Osteocyte (in vitro differentiated cells): ENCODE results near the gene LIM2. TPM values are rescaled to one million over a fixed set of nuclear protein-coding genes. Genes with fewer than 3 reads are reported as not detected.

Source experiments
- DNase-seq: peaks from one replicate; pipeline ENCODE4 v3.0.0; 2021; ENCODE audit warnings: mixed read lengths; ENCODE audit not compliant: unreplicated experiment; ENCODE audit errors: extremely low spot score
- H3K27ac Mint-ChIP-seq: one replicate; pipeline ENCODE4 v1.8.0; 2021; ENCODE audit warnings: mild to moderate bottlenecking, mixed read lengths; ENCODE audit not compliant: unreplicated experiment
- H3K27me3 Mint-ChIP-seq: one replicate; pipeline ENCODE4 v1.8.0; 2021; ENCODE audit warnings: mixed read lengths; ENCODE audit not compliant: unreplicated experiment
- H3K36me3 Mint-ChIP-seq: one replicate; pipeline ENCODE4 v1.8.0; 2021; ENCODE audit warnings: mixed read lengths; ENCODE audit not compliant: unreplicated experiment
- H3K4me1 Mint-ChIP-seq: one replicate; pipeline ENCODE4 v1.8.0; 2021; ENCODE audit warnings: mixed read lengths; ENCODE audit not compliant: unreplicated experiment
- H3K4me3 Mint-ChIP-seq: one replicate; pipeline ENCODE4 v1.8.0; 2021; ENCODE audit warnings: mild to moderate bottlenecking, moderate library complexity, mixed read lengths; ENCODE audit not compliant: unreplicated experiment
- H3K9me3 Mint-ChIP-seq: one replicate; pipeline ENCODE4 v1.8.0; 2021; ENCODE audit warnings: mixed read lengths; ENCODE audit not compliant: unreplicated experiment
- CTCF ChIP-seq: fragments of 200-600 bp; sonication (generic); IDR thresholded peaks from 2 replicates; pipeline ENCODE4 v1.5.0; 2021; ENCODE audit warnings: antibody characterized with exemption, mild to moderate bottlenecking, moderate library complexity
- total RNA-seq: library from RNA; stranded (reverse); gene quantifications from 2 replicates; pipeline ENCODE4 v1.2.1, GENCODE V29; 2021

LIM2 gene
- total RNA-seq, 1 donor from 2014 or later = not detected

GRCh38 chr19:51333836-51334460, 53.8 kb downstream of the LIM2 start:
- DNase-seq = no peak
- peaks cover 15% of the 10 kb centered on the region for H3K9me3 Mint-ChIP-seq
- H3K27ac Mint-ChIP-seq = no peak overlapping the region
- no peak for TF ChIP-seq CTCF
- H3K27me3 Mint-ChIP-seq = no peaks in the 10 kb centered on the region
- peaks cover 8% of the 10 kb centered on the region for H3K36me3 Mint-ChIP-seq
- H3K4me3 Mint-ChIP-seq = no peak overlapping the region
- H3K4me1 Mint-ChIP-seq = peaks cover 4% of the 10 kb centered on the region

- DNase-seq = no peak
- no peak overlapping the region for H3K4me3 Mint-ChIP-seq
- H3K4me1 Mint-ChIP-seq = peaks cover 1% of the 10 kb centered on the region
- TF ChIP-seq CTCF = no peak
- no peak overlapping the region for H3K27ac Mint-ChIP-seq
- no peaks in the 10 kb centered on the region for H3K27me3 Mint-ChIP-seq
- H3K9me3 Mint-ChIP-seq = peaks cover 15% of the 10 kb centered on the region
- H3K36me3 Mint-ChIP-seq = peaks cover 8% of the 10 kb centered on the region
Measured at GRCh38 chr19:51331716-51332115, 56.1 kb downstream of the LIM2 start.

GRCh38 chr19:51331193-51331592, 56.6 kb downstream of the LIM2 start:
- Mint-ChIP-seq H3K4me3 (no peak overlapping the region), H3K4me1 (peaks cover 1% of the 10 kb centered on the region), H3K36me3 (peaks cover 8% of the 10 kb centered on the region), H3K9me3 (peaks cover 15% of the 10 kb centered on the region), H3K27me3 (no peaks in the 10 kb centered on the region), H3K27ac (no peak overlapping the region)
- no peak for TF ChIP-seq CTCF
- DNase-seq = no peak

- peaks cover 1% of the 10 kb centered on the region for H3K4me1 Mint-ChIP-seq
- H3K27me3 Mint-ChIP-seq = no peaks in the 10 kb centered on the region
- H3K27ac Mint-ChIP-seq = no peak overlapping the region
- DNase-seq = no peak
- peaks cover 15% of the 10 kb centered on the region for H3K9me3 Mint-ChIP-seq
- peaks cover 8% of the 10 kb centered on the region for H3K36me3 Mint-ChIP-seq
- no peak overlapping the region for H3K4me3 Mint-ChIP-seq
- no peak for TF ChIP-seq CTCF
Measured at GRCh38 chr19:51330366-51330765, 57.4 kb downstream of the LIM2 start.

Other genes starting within 250 kb of the LIM2 start
- not detected in 2 replicates for gene SIGLEC7, start 245.7 kb downstream of the LIM2 start, total RNA-seq
- gene CD33, start 162.9 kb downstream of the LIM2 start, total RNA-seq = not detected in 2 replicates
- gene SIGLECL1, start 136.9 kb downstream of the LIM2 start, total RNA-seq = not detected in 2 replicates
- gene IGLON5, start 76.3 kb downstream of the LIM2 start, total RNA-seq = not detected in 2 replicates
- 3.5 TPM in 2 replicates for gene VSIG10L, start 45.8 kb downstream of the LIM2 start, total RNA-seq
- gene ETFB, start 21.6 kb downstream of the LIM2 start, total RNA-seq = 56.2 and 58.8 TPM in 2 replicates
- gene CLDND2, start 19.0 kb downstream of the LIM2 start, total RNA-seq = 1.8 TPM in 1 of 2 replicates, not detected in the other
- not detected in 2 replicates for gene NKG7, start 15.3 kb downstream of the LIM2 start, total RNA-seq
- gene C19orf84, start 2.6 kb upstream of the LIM2 start, total RNA-seq = not detected in 2 replicates
- not detected in 2 replicates for gene SIGLEC10, start 29.7 kb upstream of the LIM2 start, total RNA-seq
- not detected in 2 replicates for gene SIGLEC8, start 70.5 kb upstream of the LIM2 start, total RNA-seq
- not detected in 2 replicates for gene CEACAM18, start 90.6 kb upstream of the LIM2 start, total RNA-seq
- not detected in 2 replicates for gene SIGLEC12, start 113.8 kb upstream of the LIM2 start, total RNA-seq
- not detected in 2 replicates for gene SIGLEC6, start 143.7 kb upstream of the LIM2 start, total RNA-seq
- gene ZNF175, start 183.3 kb upstream of the LIM2 start, total RNA-seq = 13.5 and 16.9 TPM in 2 replicates
- not detected in 2 replicates for gene SIGLEC5, start 242.4 kb upstream of the LIM2 start, total RNA-seq